ENCODE data around the gene AMIGO1. TPM values are rescaled to one million over a fixed set of nuclear protein-coding genes. Genes with fewer than 3 reads are reported as not detected.

AMIGO1 gene
- total RNA-seq, 4 donors from 2014 or later, result 1.0 to 10.1 (median 3.8) TPM

GRCh38 chr1:109495738-109496137, 13.8 kb downstream of the AMIGO1 start:
- Histone ChIP-seq H3K27ac (no peak overlapping the region), H3K4me3 (no peak overlapping the region), H3K4me1 (peaks cover 0 to 5% of the 10 kb centered on the region in 2 donors), H3K9me3 (no peaks in the 10 kb centered on the region), H3K27me3 (no peaks in the 10 kb centered on the region), H3K36me3 (no peaks in the 10 kb centered on the region)
- intact Hi-C loops (cut with DNase I; ENCODE audit: low total_unique reads), result no loop called here
- TF ChIP-seq, protein P1, sequence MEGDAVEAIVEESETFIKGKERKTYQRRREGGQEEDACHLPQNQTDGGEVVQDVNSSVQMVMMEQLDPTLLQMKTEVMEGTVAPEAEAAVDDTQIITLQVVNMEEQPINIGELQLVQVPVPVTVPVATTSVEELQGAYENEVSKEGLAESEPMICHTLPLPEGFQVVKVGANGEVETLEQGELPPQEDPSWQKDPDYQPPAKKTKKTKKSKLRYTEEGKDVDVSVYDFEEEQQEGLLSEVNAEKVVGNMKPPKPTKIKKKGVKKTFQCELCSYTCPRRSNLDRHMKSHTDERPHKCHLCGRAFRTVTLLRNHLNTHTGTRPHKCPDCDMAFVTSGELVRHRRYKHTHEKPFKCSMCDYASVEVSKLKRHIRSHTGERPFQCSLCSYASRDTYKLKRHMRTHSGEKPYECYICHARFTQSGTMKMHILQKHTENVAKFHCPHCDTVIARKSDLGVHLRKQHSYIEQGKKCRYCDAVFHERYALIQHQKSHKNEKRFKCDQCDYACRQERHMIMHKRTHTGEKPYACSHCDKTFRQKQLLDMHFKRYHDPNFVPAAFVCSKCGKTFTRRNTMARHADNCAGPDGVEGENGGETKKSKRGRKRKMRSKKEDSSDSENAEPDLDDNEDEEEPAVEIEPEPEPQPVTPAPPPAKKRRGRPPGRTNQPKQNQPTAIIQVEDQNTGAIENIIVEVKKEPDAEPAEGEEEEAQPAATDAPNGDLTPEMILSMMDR (IDR thresholded peaks at IDR 0.05), result no peak
- TF ChIP-seq POLR2A (IDR thresholded peaks at IDR 0.05), result no peak
- DNase-seq, result no peak

GRCh38 chr1:109493805-109494539, 15.6 kb downstream of the AMIGO1 start, which contains the start of gene CYB561D1:
CYB561D1 (plus strand) TSS chr1:109494094; CDS start chr1:109494140, 46 bp downstream.
- H3K4me1 ChIP-seq, result peaks cover 0 to 5% of the 10 kb centered on the region in 2 donors
- intact Hi-C loops (cut with DNase I; ENCODE audit: low total_unique reads), result no loop called here

GRCh38 chr1:109493227-109493626, 16.3 kb downstream of the AMIGO1 start:
- Histone ChIP-seq H3K36me3 (no peaks in the 10 kb centered on the region), H3K27me3 (no peaks in the 10 kb centered on the region), H3K9me3 (no peaks in the 10 kb centered on the region), H3K4me1 (peaks cover 0 to 4% of the 10 kb centered on the region in 2 donors), H3K27ac (peak overlapping the region; percentile 75 to 78), H3K4me3 (no peak overlapping the region)
- intact Hi-C loops (cut with DNase I; ENCODE audit: low total_unique reads), result no loop called here
- no peak for DNase-seq
- TF ChIP-seq POLR2A (IDR thresholded peaks at IDR 0.05), result no peak
- TF ChIP-seq, protein P1 (IDR thresholded peaks at IDR 0.05), result no peak

More at GRCh38 chr1:109493805-109494539, 15.6 kb downstream of the AMIGO1 start, which contains the start of gene CYB561D1:
- peak; percentile 81 to 87 for DNase-seq
- H3K27me3 ChIP-seq, result no peaks in the 10 kb centered on the region
- H3K4me3 ChIP-seq, result peak within 1 kb of the TSS; percentile 64 to 94
- TF ChIP-seq, protein P1 (IDR thresholded peaks at IDR 0.05), result peak; percentile 90 to 99 (median 95)
- peak; percentile 28 to 49 for TF ChIP-seq POLR2A (IDR thresholded peaks at IDR 0.05)
- no peaks in the 10 kb centered on the region for H3K9me3 ChIP-seq
- H3K36me3 ChIP-seq, result no peaks in the 10 kb centered on the region
- peak within 1 kb of the TSS; percentile 75 to 78 for H3K27ac ChIP-seq

DNA sequence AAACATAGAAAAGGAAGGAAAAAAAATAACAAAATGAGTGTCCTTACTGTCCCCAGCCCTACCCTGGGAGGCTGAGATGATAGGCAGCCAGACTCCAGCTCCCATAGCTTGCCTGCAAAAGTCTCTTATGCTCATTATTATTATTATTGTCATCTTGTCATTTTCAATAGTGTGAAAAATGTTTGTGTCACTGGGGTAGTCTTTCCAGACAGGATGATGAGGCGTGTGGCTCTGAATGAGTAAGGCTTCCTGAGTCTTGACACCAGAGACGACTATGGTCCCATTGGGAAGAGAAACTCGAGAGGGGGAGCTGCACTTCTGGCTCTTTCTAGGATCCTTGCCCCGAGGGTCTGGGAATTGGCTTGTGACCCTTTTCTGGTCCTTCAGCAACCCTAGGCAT, 16.7 kb downstream of the AMIGO1 start:
- H3K27ac ChIP-seq, result no peak overlapping the region
- intact Hi-C loops (cut with DNase I; ENCODE audit: low total_unique reads), result no loop called here
- no peaks in the 10 kb centered on the region for H3K36me3 ChIP-seq
- H3K9me3 ChIP-seq, result no peaks in the 10 kb centered on the region
- DNase-seq, result no peak
- H3K27me3 ChIP-seq, result no peaks in the 10 kb centered on the region
- H3K4me1 ChIP-seq, result no peaks in the 10 kb centered on the region
- TF ChIP-seq, protein P1 (IDR thresholded peaks at IDR 0.05), result no peak
- TF ChIP-seq POLR2A (IDR thresholded peaks at IDR 0.05), result no peak
- H3K4me3 ChIP-seq, result no peak overlapping the region

- Histone ChIP-seq H3K9me3 (no peaks in the 10 kb centered on the region), H3K27me3 (no peaks in the 10 kb centered on the region), H3K36me3 (no peaks in the 10 kb centered on the region), H3K27ac (no peak overlapping the region), H3K4me1 (no peaks in the 10 kb centered on the region), H3K4me3 (no peak overlapping the region)
- TF ChIP-seq POLR2A (IDR thresholded peaks at IDR 0.05), result no peak
- TF ChIP-seq, protein P1 (IDR thresholded peaks at IDR 0.05), result no peak
- no peak for DNase-seq
- intact Hi-C loops (cut with DNase I; ENCODE audit: low total_unique reads), result loop anchor here (2.0 kb wide), 1 partner anchor 41 kb away; no protein-coding TSS in a partner anchor
Observed at GRCh38 chr1:109491372-109491771, 18.2 kb downstream of the AMIGO1 start.
